SK-N-SH (cell line): Measurements from ENCODE around the gene AMMECR1. TPM values are rescaled to one million over a fixed set of nuclear protein-coding genes. Genes with fewer than 3 reads are reported as not detected.

ENCODE experiments used
- CTCF ChIA-PET: fragments of 300-600, 350-600 bp; formaldehyde crosslinking; extraction: SDS; loops from one replicate; lab custom pipeline; 2021; lab: Yijun Ruan, JAX
- POLR2A ChIA-PET: fragments of 350-600 bp; sonication (Branson Sonifier 250); formaldehyde crosslinking; extraction: SDS; loops from one replicate; lab custom pipeline; 2020; ENCODE audit warnings: antibody characterized with exemption, inconsistent platforms; lab: Yijun Ruan, JAX
- DNase-seq: peaks from one replicate; pipeline ENCODE4 v3.0.0; 2012
- H2AFZ ChIP-seq: fragments of 200-600 bp; sonication (generic); 2 replicates; pipeline ENCODE4 v1.8.1; 2016; ENCODE audit warnings: antibody characterized with exemption, mild to moderate bottlenecking, low read depth
- H3F3A ChIP-seq: fragments of 200-600 bp; sonication (generic); replicated peaks from 2 replicates; pipeline ENCODE3; 2016; ENCODE audit warnings: antibody characterized with exemption, mild to moderate bottlenecking; ENCODE audit not compliant: insufficient read depth
- H3K27ac ChIP-seq, 2 experiments: fragments of 200-500 bp in 1 of 2; fragments of 200-600 bp in 1 of 2; sonication (Bioruptor generic) in 1 of 2; sonication (generic), shearing (Covaris generic) in 1 of 2; 2 replicates each; pipeline versions ENCODE4 v1.5.1 to v1.6.1; 2014 to 2016; ENCODE audit warnings: low read depth in 2 of 2, inconsistent platforms in 1 of 2, low read length in 1 of 2, mild to moderate bottlenecking in 1 of 2, mixed read lengths in 1 of 2
- H3K27me3 ChIP-seq: fragments of 200-600 bp; sonication (generic), shearing (Covaris generic); 2 replicates; pipeline ENCODE4 v1.6.1; 2016; ENCODE audit warnings: mixed run types; ENCODE audit not compliant: insufficient read depth
- H3K36me3 ChIP-seq, 2 experiments: fragments of 200-500 bp in 1 of 2; fragments of 200-600 bp in 1 of 2; sonication (Bioruptor generic) in 1 of 2; sonication (generic) in 1 of 2; replicated peaks in 1 of 2; 2 replicates each; pipeline versions ENCODE3 to v1.5.1; 2014 to 2016; ENCODE audit warnings: low read length in 1 of 2, mild to moderate bottlenecking in 1 of 2; ENCODE audit not compliant: insufficient read depth in 2 of 2, control insufficient read depth in 1 of 2
- H3K4me1 ChIP-seq, 2 experiments: fragments of 200-500 bp in 1 of 2; fragments of 200-600 bp in 1 of 2; sonication (Bioruptor generic) in 1 of 2; sonication (generic), shearing (Covaris generic) in 1 of 2; 2 replicates each; pipeline versions ENCODE4 v1.5.1 to v1.6.1; 2014 to 2016; ENCODE audit warnings: low read depth in 1 of 2, low read length in 1 of 2, mixed run types in 1 of 2; ENCODE audit not compliant: insufficient read depth in 2 of 2, control insufficient read depth in 1 of 2
- H3K4me2 ChIP-seq: fragments of 200-600 bp; sonication (generic), shearing (Covaris generic); 2 replicates; pipeline ENCODE4 v1.6.1; 2017; ENCODE audit warnings: mixed run types
- H3K4me3 ChIP-seq, 2 experiments: fragments of 200-500 bp in 1 of 2; fragments of 200-600 bp in 1 of 2; sonication (Bioruptor generic) in 1 of 2; sonication (generic), shearing (Covaris generic) in 1 of 2; 2 replicates each; pipeline versions ENCODE4 v1.5.1 to v1.8.1; 2014 to 2016; ENCODE audit warnings: low read depth in 2 of 2, inconsistent platforms in 1 of 2, low read length in 1 of 2, mild to moderate bottlenecking in 1 of 2, mixed read lengths in 1 of 2, moderate library complexity in 1 of 2
- H3K79me2 ChIP-seq: fragments of 200-600 bp; sonication (generic); 2 replicates; pipeline ENCODE4 v1.8.1; 2017; ENCODE audit warnings: mild to moderate bottlenecking; ENCODE audit not compliant: insufficient read depth
- H3K9ac ChIP-seq: fragments of 200-600 bp; sonication (generic); 2 replicates; pipeline ENCODE4 v1.6.1; 2017; ENCODE audit warnings: mixed run types
- H3K9me2 ChIP-seq: fragments of 200-600 bp; sonication (generic); 2 replicates; pipeline ENCODE4 v1.6.1; 2017; ENCODE audit warnings: mixed run types
- H3K9me3 ChIP-seq: fragments of 200-600 bp; sonication (generic); 2 replicates; pipeline ENCODE4 v1.6.1; 2017; ENCODE audit warnings: mixed run types, mild to moderate bottlenecking, moderate library complexity
- H4K20me1 ChIP-seq: fragments of 200-600 bp; sonication (generic); 2 replicates; pipeline ENCODE4 v1.6.1; 2017; ENCODE audit warnings: mild to moderate bottlenecking, mixed run types; ENCODE audit not compliant: insufficient read depth
- GABPA ChIP-seq: IDR thresholded peaks from 2 replicates; pipeline ENCODE4 v1.4.0; 2012; ENCODE audit warnings: low read depth, mild to moderate bottlenecking
- GATA2 ChIP-seq: sonication (generic); formaldehyde crosslinking; IDR thresholded peaks from 2 replicates; pipeline ENCODE4 v1.5.0; 2020; ENCODE audit warnings: mild to moderate bottlenecking, missing genetic modification reagents
- MAX ChIP-seq: IDR thresholded peaks from 2 replicates; pipeline ENCODE4 v1.4.0; 2012; ENCODE audit warnings: low read depth
- MXI1 ChIP-seq: IDR thresholded peaks from 2 replicates; pipeline ENCODE4 v1.6.1; 2012; ENCODE audit warnings: mild to moderate bottlenecking, low read depth, low read length, improper control_type of control experiment
- RAD21 ChIP-seq: IDR thresholded peaks from 2 replicates; pipeline ENCODE4 v1.6.1; 2012; ENCODE audit warnings: mild to moderate bottlenecking, low read length
- RXRA ChIP-seq: IDR thresholded peaks from 2 replicates; pipeline ENCODE4 v1.4.0; 2012; ENCODE audit warnings: low read depth, mild to moderate bottlenecking, borderline replicate concordance
- SMC3 ChIP-seq: IDR thresholded peaks from 2 replicates; pipeline ENCODE4 v1.6.1; 2012; ENCODE audit warnings: low read depth, low read length, improper control_type of control experiment
- TAF1 ChIP-seq: IDR thresholded peaks from 2 replicates; pipeline ENCODE4 v1.6.1; 2012; ENCODE audit warnings: low read depth, mild to moderate bottlenecking, low read length, moderate library complexity, borderline replicate concordance
- TCF12 ChIP-seq: IDR thresholded peaks from 2 replicates; pipeline ENCODE4 v1.4.0; 2012
- WGBS: methylation state at CpG from one replicate; pipeline ENCODE4 v1.1.6; 2017; ENCODE audit warnings: low lambda C conversion rate; 5-methylcytosine and 5-hydroxymethylcytosine counted together
- polyA plus RNA-seq, 3 experiments: library from polyadenylated mRNA; depleted of rRNA; stranded (reverse); fragments of >200 nt; gene quantifications; 2 replicates each; pipeline ENCODE4 v1.2.3, GENCODE V29; 2012
- TF ChIP-seq, protein P1 (sequence below): fragments of 200-600 bp; sonication (generic); IDR thresholded peaks from 2 replicates; pipeline ENCODE4 v1.6.1; 2017; ENCODE audit warnings: antibody characterized with exemption, mild to moderate bottlenecking, moderate library complexity
- TF ChIP-seq, protein P2 (sequence below): fragments of 150-350 bp; IDR thresholded peaks from 2 replicates; pipeline ENCODE4 v1.6.1; 2017; ENCODE audit warnings: antibody characterized with exemption, low read length, low read depth, borderline replicate concordance
- TF ChIP-seq, protein P3 (sequence below): fragments of 150-350 bp; IDR thresholded peaks from 2 replicates; pipeline ENCODE4 v1.6.1; 2016; ENCODE audit warnings: mild to moderate bottlenecking, low read depth, low read length

The AMMECR1 gene
- polyA plus RNA-seq, 1 of the 3 experiments (the other 2 are of a cell fraction): 1.3 TPM

GRCh38 chrX:110146521-110146920, 171.4 kb downstream of the AMMECR1 start:
- Histone ChIP-seq H3K79me2 (no peaks in the 10 kb centered on the region), H3K4me1 (no peaks in the 10 kb centered on the region; a peak in 1 of 4 replicates), H3K4me3 (no peak overlapping the region), H3K36me3 (peaks cover 0 to 4% of the 10 kb centered on the region in 2 experiments), H3K9me3 (no peaks in the 10 kb centered on the region), H2AFZ (no peak overlapping the region), H3K9ac (no peak overlapping the region), H3K9me2 (no peaks in the 10 kb centered on the region), H3F3A (no peaks in the 10 kb centered on the region), H3K27ac (no peak overlapping the region; a peak in 1 of 4 replicates), H3K4me2 (no peak overlapping the region), H4K20me1 (no peaks in the 10 kb centered on the region), H3K27me3 (no peaks in the 10 kb centered on the region)
- WGBS: 0% methylated on average over 2 of the region's 2 CpGs
- ChIA-PET POLR2A (no interaction called here), CTCF (interaction anchor here (0.6 to 4.4 kb wide), 54 partner anchors 9 to 1098 kb away, joined by 3 to 88 read pairs (median 4); partner anchors contain the start of gene AMMECR1)
- peak; percentile 55 for DNase-seq
- peak; percentile 64 for TF ChIP-seq RAD21
- TF ChIP-seq MXI1: no peak
- TF ChIP-seq, protein P1, sequence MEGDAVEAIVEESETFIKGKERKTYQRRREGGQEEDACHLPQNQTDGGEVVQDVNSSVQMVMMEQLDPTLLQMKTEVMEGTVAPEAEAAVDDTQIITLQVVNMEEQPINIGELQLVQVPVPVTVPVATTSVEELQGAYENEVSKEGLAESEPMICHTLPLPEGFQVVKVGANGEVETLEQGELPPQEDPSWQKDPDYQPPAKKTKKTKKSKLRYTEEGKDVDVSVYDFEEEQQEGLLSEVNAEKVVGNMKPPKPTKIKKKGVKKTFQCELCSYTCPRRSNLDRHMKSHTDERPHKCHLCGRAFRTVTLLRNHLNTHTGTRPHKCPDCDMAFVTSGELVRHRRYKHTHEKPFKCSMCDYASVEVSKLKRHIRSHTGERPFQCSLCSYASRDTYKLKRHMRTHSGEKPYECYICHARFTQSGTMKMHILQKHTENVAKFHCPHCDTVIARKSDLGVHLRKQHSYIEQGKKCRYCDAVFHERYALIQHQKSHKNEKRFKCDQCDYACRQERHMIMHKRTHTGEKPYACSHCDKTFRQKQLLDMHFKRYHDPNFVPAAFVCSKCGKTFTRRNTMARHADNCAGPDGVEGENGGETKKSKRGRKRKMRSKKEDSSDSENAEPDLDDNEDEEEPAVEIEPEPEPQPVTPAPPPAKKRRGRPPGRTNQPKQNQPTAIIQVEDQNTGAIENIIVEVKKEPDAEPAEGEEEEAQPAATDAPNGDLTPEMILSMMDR: peak; percentile 79
- TF ChIP-seq SMC3: peak; percentile 45

DNA sequence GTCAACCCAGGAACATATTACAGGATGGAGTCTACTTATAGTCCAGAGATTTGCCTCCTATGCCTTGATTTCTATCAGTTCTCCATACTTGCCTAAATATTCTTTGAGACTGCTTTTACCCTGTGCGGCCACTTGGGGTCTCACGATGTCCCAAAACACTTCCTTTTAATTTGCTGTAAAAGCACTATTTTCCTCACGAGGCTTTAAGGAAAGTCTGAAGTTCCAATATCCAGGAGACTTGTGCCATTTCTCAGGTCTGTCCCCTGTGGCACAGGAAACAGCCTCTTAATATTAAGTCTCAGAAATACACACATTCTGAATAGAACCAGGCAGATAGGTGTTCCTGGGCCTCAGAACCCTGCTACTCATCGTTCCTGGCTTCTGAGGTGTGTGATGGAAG, 172.0 kb downstream of the AMMECR1 start:
- Histone ChIP-seq H3K9me2 (no peaks in the 10 kb centered on the region), H2AFZ (no peak overlapping the region), H3K27me3 (no peaks in the 10 kb centered on the region), H3F3A (no peaks in the 10 kb centered on the region), H3K9ac (no peak overlapping the region), H3K4me1 (no peaks in the 10 kb centered on the region; a peak in 1 of 4 replicates), H3K9me3 (no peaks in the 10 kb centered on the region), H3K79me2 (no peaks in the 10 kb centered on the region), H3K27ac (no peak overlapping the region), H3K4me3 (no peak overlapping the region), H3K36me3 (no peaks in the 10 kb centered on the region), H4K20me1 (no peaks in the 10 kb centered on the region), H3K4me2 (no peak overlapping the region)
- peak; percentile 23 for DNase-seq
- TF ChIP-seq, protein P1: peak; percentile 71
- TF ChIP-seq GABPA (no peak), SMC3 (peak; percentile 35; the same call in 1 of the 2 replicates), RAD21 (peak; percentile 54)
- ChIA-PET CTCF (interaction anchor here (0.6 to 4.4 kb wide), 51 partner anchors 9 to 811 kb away, joined by 3 to 88 read pairs (median 4); partner anchors contain the start of gene AMMECR1), POLR2A (no interaction called here)
- WGBS: 22% methylated on average over 4 of the region's 4 CpGs

DNA sequence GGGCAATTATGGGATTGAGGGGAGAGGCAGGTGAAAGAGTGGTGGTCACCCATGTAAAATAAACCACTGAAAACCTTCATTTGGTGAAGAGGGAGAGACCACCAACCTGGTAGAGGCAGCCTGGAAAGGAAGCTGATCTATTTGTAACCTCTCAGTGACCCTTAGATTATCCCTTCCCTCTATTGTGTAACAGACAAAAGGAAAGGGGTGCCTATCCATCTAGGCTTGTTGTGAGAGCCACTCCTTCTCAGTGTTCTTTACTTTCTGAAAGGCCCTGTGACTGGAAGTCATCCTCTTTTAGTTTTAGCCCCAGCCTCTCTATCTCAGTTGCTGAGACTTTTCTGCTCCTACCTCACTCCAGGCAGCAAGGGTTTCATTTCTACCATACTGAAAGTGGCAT, 172.6 kb downstream of the AMMECR1 start:
- Histone ChIP-seq H3K9ac (no peak overlapping the region), H4K20me1 (no peaks in the 10 kb centered on the region), H3K27ac (no peak overlapping the region), H2AFZ (no peak overlapping the region), H3K79me2 (no peaks in the 10 kb centered on the region), H3K9me2 (no peaks in the 10 kb centered on the region), H3F3A (no peaks in the 10 kb centered on the region), H3K36me3 (no peaks in the 10 kb centered on the region), H3K4me1 (no peaks in the 10 kb centered on the region; a peak in 1 of 4 replicates), H3K9me3 (no peaks in the 10 kb centered on the region), H3K4me3 (no peak overlapping the region), H3K27me3 (no peaks in the 10 kb centered on the region), H3K4me2 (no peak overlapping the region)
- DNase-seq: no peak
- CTCF ChIA-PET: interaction anchor here (1.2 to 4.4 kb wide), 13 partner anchors 8 to 270 kb away, joined by 3 to 88 read pairs (median 14); no protein-coding TSS in a partner anchor
- POLR2A ChIA-PET: no interaction called here
- TF ChIP-seq RXRA: no peak
- TF ChIP-seq, protein P2, sequence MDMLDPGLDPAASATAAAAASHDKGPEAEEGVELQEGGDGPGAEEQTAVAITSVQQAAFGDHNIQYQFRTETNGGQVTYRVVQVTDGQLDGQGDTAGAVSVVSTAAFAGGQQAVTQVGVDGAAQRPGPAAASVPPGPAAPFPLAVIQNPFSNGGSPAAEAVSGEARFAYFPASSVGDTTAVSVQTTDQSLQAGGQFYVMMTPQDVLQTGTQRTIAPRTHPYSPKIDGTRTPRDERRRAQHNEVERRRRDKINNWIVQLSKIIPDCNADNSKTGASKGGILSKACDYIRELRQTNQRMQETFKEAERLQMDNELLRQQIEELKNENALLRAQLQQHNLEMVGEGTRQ: no peak
- TF ChIP-seq, protein P1: no peak
- no peak for TF ChIP-seq TAF1
- TF ChIP-seq, protein P3, sequence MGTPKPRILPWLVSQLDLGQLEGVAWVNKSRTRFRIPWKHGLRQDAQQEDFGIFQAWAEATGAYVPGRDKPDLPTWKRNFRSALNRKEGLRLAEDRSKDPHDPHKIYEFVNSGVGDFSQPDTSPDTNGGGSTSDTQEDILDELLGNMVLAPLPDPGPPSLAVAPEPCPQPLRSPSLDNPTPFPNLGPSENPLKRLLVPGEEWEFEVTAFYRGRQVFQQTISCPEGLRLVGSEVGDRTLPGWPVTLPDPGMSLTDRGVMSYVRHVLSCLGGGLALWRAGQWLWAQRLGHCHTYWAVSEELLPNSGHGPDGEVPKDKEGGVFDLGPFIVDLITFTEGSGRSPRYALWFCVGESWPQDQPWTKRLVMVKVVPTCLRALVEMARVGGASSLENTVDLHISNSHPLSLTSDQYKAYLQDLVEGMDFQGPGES: no peak
- TF ChIP-seq TCF12: no peak
- no peak for TF ChIP-seq MAX
- TF ChIP-seq GATA2: no peak
